Left lung (tissue), 10 donors: ENCODE data around the gene FXYD2. TPM values are rescaled to one million over a fixed set of nuclear protein-coding genes. Genes with fewer than 3 reads are reported as not detected.

ENCODE experiments used
- ATAC-seq: fragments of 200-7000 bp; cut with Tn5 transposase; one replicate; pipeline ENCODE4 v1.9.1; 2020; ENCODE audit warnings: moderate library complexity
- DNase-seq, 4 donors: peaks; one replicate each; pipeline ENCODE4 v3.0.0-alpha.2; 2013 to 2020
- H3K27ac ChIP-seq, 2 donors: fragments of 200-600 bp; sonication (generic) in 1 of 2; one replicate each; pipeline versions ENCODE4 v1.5.0 to v1.8.0; 2020 to 2021
- H3K27me3 ChIP-seq, 2 donors: fragments of 200-600 bp; sonication (generic) in 1 of 2; one replicate each; pipeline versions ENCODE4 v1.5.0 to v1.8.0; 2020 to 2021
- H3K36me3 ChIP-seq, 2 donors: fragments of 200-600 bp; sonication (generic) in 1 of 2; one replicate each; pipeline versions ENCODE4 v1.5.0 to v1.8.0; 2020 to 2021
- H3K4me1 ChIP-seq, 2 donors: fragments of 200-600 bp; one replicate each; pipeline ENCODE4 v1.8.0; 2021
- H3K4me3 ChIP-seq, 2 donors: fragments of 200-600 bp; sonication (generic) in 1 of 2; one replicate each; pipeline versions ENCODE4 v1.5.0 to v1.8.0; 2020 to 2021; ENCODE audit warnings: mild to moderate bottlenecking in 1 of 2
- H3K9me3 ChIP-seq, 2 donors: fragments of 200-600 bp; sonication (generic) in 1 of 2; one replicate each; pipeline versions ENCODE4 v1.5.0 to v1.8.0; 2020 to 2021
- CTCF ChIP-seq, 2 donors: fragments of 200-600 bp; sonication (generic) in 1 of 2; IDR thresholded peaks; one replicate each; pipeline versions ENCODE4 v1.5.0 to v1.8.0; 2021; ENCODE audit warnings: antibody characterized with exemption in 2 of 2
- intact Hi-C, 2 donors: fragments of 100-400 bp; cut with DNase I; formaldehyde crosslinking; loops; one replicate each; pipeline versions ENCODE4 v1.11.2 to v1.14.2; 2022
- polyA plus RNA-seq, 6 donors: library from polyadenylated mRNA; unstranded; fragments of 120-200 nt; gene quantifications; one replicate each; pipeline ENCODE4 v1.2.1, GENCODE V29; 2013; ENCODE audit not compliant: insufficient read length in 6 of 6
- total RNA-seq, 2 donors: library from RNA; stranded (reverse); fragmentation: NEBNext Ultra II Directional; extraction: Animal tissue kit (Norgen Biotek cat#: 25700); gene quantifications; one replicate each; pipeline ENCODE4 v1.2.1, GENCODE V29; 2021
- donor health status: DM: no; HTN: yes; CAD: no.
- donor health status: DM: no; HTN: no; CAD: no.

The FXYD2 gene
- total and polyA plus RNA-seq, 8 donors, result 1.2 to 9.2 (median 5.4) TPM

GRCh38 chr11:117840881-117841550 lies 16.5 kb upstream of the FXYD2 start:
- Histone ChIP-seq H3K36me3 (no peaks in the 10 kb centered on the region), H3K27me3 (no peaks in the 10 kb centered on the region), H3K4me1 (peaks cover 0 to 49% of the 10 kb centered on the region in 2 donors), H3K4me3 (no peak overlapping the region), H3K27ac (no peak overlapping the region), H3K9me3 (no peaks in the 10 kb centered on the region)
- TF ChIP-seq CTCF (IDR thresholded peaks at IDR 0.05), result no peak
- intact Hi-C loops, result loop anchor here in 1 of 2 donors (5.0 to 10.0 kb wide), 2 partner anchors 64 to 106 kb away; no protein-coding TSS in a partner anchor
- ATAC-seq (peak; percentile 5), DNase-seq (peak in 1 of 4 donors; percentile 26)

- intact Hi-C loops, result loop anchor here in 1 of 2 donors (5.0 to 10.0 kb wide), 2 partner anchors 65 to 107 kb away; no protein-coding TSS in a partner anchor
- no peak for TF ChIP-seq CTCF (IDR thresholded peaks at IDR 0.05)
Measured at GRCh38 chr11:117839936-117840813, 15.6 kb upstream of the FXYD2 start.

GRCh38 chr11:117839380-117839881 lies 14.9 kb upstream of the FXYD2 start:
- Histone ChIP-seq H3K9me3 (no peaks in the 10 kb centered on the region), H3K27ac (no peak overlapping the region), H3K4me3 (no peak overlapping the region), H3K27me3 (no peaks in the 10 kb centered on the region), H3K36me3 (no peaks in the 10 kb centered on the region), H3K4me1 (peaks cover 0 to 51% of the 10 kb centered on the region in 2 donors)
- ATAC-seq (no peak), DNase-seq (peak in 1 of 4 donors; percentile 30)
- no peak for TF ChIP-seq CTCF (IDR thresholded peaks at IDR 0.05)
- intact Hi-C loops, result no loop called here

More at GRCh38 chr11:117839936-117840813, 15.6 kb upstream of the FXYD2 start:
- Histone ChIP-seq H3K4me1 (peaks cover 0 to 51% of the 10 kb centered on the region in 2 donors), H3K36me3 (no peaks in the 10 kb centered on the region), H3K27me3 (no peaks in the 10 kb centered on the region), H3K4me3 (no peak overlapping the region), H3K27ac (no peak overlapping the region), H3K9me3 (no peaks in the 10 kb centered on the region)
- peak in 1 of 4 donors; percentile 42 for DNase-seq
- ATAC-seq, result no peak

- Histone ChIP-seq H3K4me3 (no peak overlapping the region), H3K27ac (no peak overlapping the region), H3K9me3 (no peaks in the 10 kb centered on the region), H3K4me1 (peaks cover 0 to 48% of the 10 kb centered on the region in 2 donors), H3K36me3 (no peaks in the 10 kb centered on the region), H3K27me3 (no peaks in the 10 kb centered on the region)
- intact Hi-C loops, result no loop called here
- peak in 1 of 4 donors; percentile 13 for DNase-seq
- ATAC-seq, result no peak
- TF ChIP-seq CTCF (IDR thresholded peaks at IDR 0.05), result no peak
Measured at GRCh38 chr11:117838901-117839300, 14.4 kb upstream of the FXYD2 start.

GRCh38 chr11:117837791-117838190 lies 13.2 kb upstream of the FXYD2 start:
- DNase-seq (peak in 1 of 4 donors; percentile 10), ATAC-seq (no peak)
- no peaks in the 10 kb centered on the region for H3K36me3 ChIP-seq

More at GRCh38 chr11:117837791-117838190, 13.2 kb upstream of the FXYD2 start:
- Histone ChIP-seq H3K9me3 (no peaks in the 10 kb centered on the region), H3K27ac (no peak overlapping the region), H3K4me1 (peaks cover 4 to 43% of the 10 kb centered on the region in 2 donors), H3K27me3 (no peaks in the 10 kb centered on the region), H3K4me3 (no peak overlapping the region)
- intact Hi-C loops, result no loop called here
- no peak for TF ChIP-seq CTCF (IDR thresholded peaks at IDR 0.05)
